Stimulated activated CD8-positive, alpha-beta memory T cell treated with anti-CD3 and anti-CD28 coated beads, Interleukin-2, amount 100 ng/mL, for 48 hours (primary cell): ENCODE measurements around the gene SCN1A.
"Not testable (repeated sequence)": the region's sequence is repeated elsewhere in the genome, so short reads cannot be mapped to it uniquely, and the experiment has no call there.

Experiments
- DNase-seq, 2 donors: peaks; one replicate each; pipeline ENCODE4 v3.0.0-alpha.2; 2020; ENCODE audit warnings: low read depth in 2 of 2

SCN1A gene

GRCh38 chr2:166081131-166081632, 46.6 kb downstream of the SCN1A start:
- DNase-seq, result no peak

- DNase-seq, result no peak
These were observed 53.4 kb downstream of the SCN1A start for GRCh38 chr2:166074430-166074829.

- DNase-seq, result no peak
These were observed 53.8 kb downstream of the SCN1A start for GRCh38 chr2:166074011-166074410.

- no peak for DNase-seq
These were observed 57.6 kb downstream of the SCN1A start for GRCh38 chr2:166070231-166070630.

GRCh38 chr2:166068981-166069380, 58.8 kb downstream of the SCN1A start:
- DNase-seq, result no peak

- DNase-seq, result no peak
These were observed 60.6 kb downstream of the SCN1A start for GRCh38 chr2:166067229-166067628.

GRCh38 chr2:166060191-166060590, 67.6 kb downstream of the SCN1A start:
- no peak for DNase-seq

GRCh38 chr2:166057370-166058164, 70.3 kb downstream of the SCN1A start:
- no peak for DNase-seq

GRCh38 chr2:166044853-166045483, 82.9 kb downstream of the SCN1A start:
- no peak for DNase-seq

GRCh38 chr2:166042768-166043390, 84.9 kb downstream of the SCN1A start:
- DNase-seq, result no peak

GRCh38 chr2:166042356-166042755, 85.5 kb downstream of the SCN1A start:
- DNase-seq, result no peak

GRCh38 chr2:166041613-166042012, 86.2 kb downstream of the SCN1A start:
- DNase-seq, result no peak

- no peak for DNase-seq
These were observed 95.5 kb downstream of the SCN1A start for GRCh38 chr2:166032361-166032760.

GRCh38 chr2:166031054-166031453, 96.8 kb downstream of the SCN1A start:
- DNase-seq, result no peak

GRCh38 chr2:166025313-166025712, 102.5 kb downstream of the SCN1A start:
- DNase-seq, result no peak

- DNase-seq, result no peak
These were observed 110.6 kb downstream of the SCN1A start for GRCh38 chr2:166017208-166017607.

- no peak for DNase-seq
These were observed 113.9 kb downstream of the SCN1A start for GRCh38 chr2:166013878-166014277.

GRCh38 chr2:166011660-166012059, 116.2 kb downstream of the SCN1A start:
- no peak for DNase-seq

- no peak for DNase-seq
These were observed 127.4 kb downstream of the SCN1A start for GRCh38 chr2:166000401-166000800.

- DNase-seq, result no peak
These were observed 137.0 kb downstream of the SCN1A start for GRCh38 chr2:165990846-165991245.

- DNase-seq, result no peak
These were observed 138.0 kb downstream of the SCN1A start for GRCh38 chr2:165989851-165990250.

GRCh38 chr2:165985120-165985519, 142.7 kb downstream of the SCN1A start:
- no peak for DNase-seq

GRCh38 chr2:165972161-165972560, 155.7 kb downstream of the SCN1A start:
- DNase-seq, result not testable (repeated sequence)
